Chondrocyte (in vitro differentiated cells): ENCODE data around the gene KMO. TPM values are rescaled to one million over a fixed set of nuclear protein-coding genes. Genes with fewer than 3 reads are reported as not detected.

ENCODE experiments used
- DNase-seq: peaks from one replicate; pipeline ENCODE4 v3.0.0; 2021; ENCODE audit warnings: mixed read lengths, low spot score
- H3K27ac Mint-ChIP-seq: one replicate; pipeline ENCODE4 v1.8.0; 2021; ENCODE audit warnings: mild to moderate bottlenecking, moderate library complexity, mixed read lengths; ENCODE audit not compliant: unreplicated experiment
- H3K27me3 Mint-ChIP-seq: 2 replicates; pipeline ENCODE4 v1.8.0; 2021; ENCODE audit warnings: low read depth, mixed read lengths
- H3K36me3 Mint-ChIP-seq: 2 replicates; pipeline ENCODE4 v1.8.0; 2021; ENCODE audit warnings: low read depth, mixed read lengths
- H3K4me1 Mint-ChIP-seq: 2 replicates; pipeline ENCODE4 v1.8.0; 2021; ENCODE audit warnings: low read depth, mild to moderate bottlenecking, mixed read lengths
- H3K4me3 Mint-ChIP-seq: one replicate; pipeline ENCODE4 v1.8.0; 2021; ENCODE audit warnings: mild to moderate bottlenecking, moderate library complexity, mixed read lengths; ENCODE audit not compliant: unreplicated experiment
- H3K9me3 Mint-ChIP-seq: 2 replicates; pipeline ENCODE4 v1.8.0; 2021; ENCODE audit warnings: low read depth, mixed read lengths
- CTCF ChIP-seq: fragments of 200-600 bp; sonication (generic); IDR thresholded peaks from 2 replicates; pipeline ENCODE4 v1.5.0; 2021; ENCODE audit warnings: antibody characterized with exemption, mild to moderate bottlenecking, moderate library complexity
- total RNA-seq: library from RNA; stranded (reverse); gene quantifications from 3 replicates; pipeline ENCODE4 v1.2.1, GENCODE V29; 2021

Gene KMO
- total RNA-seq, 1 donor from 2014 or later = not detected

GRCh38 chr1:241560849-241561187 lies 28.6 kb downstream of the KMO start:
- no peak for TF ChIP-seq CTCF
- no peak for DNase-seq
- H3K27me3 Mint-ChIP-seq = peaks cover 17% of the 10 kb centered on the region
- H3K4me1 Mint-ChIP-seq = no peaks in the 10 kb centered on the region
- H3K9me3 Mint-ChIP-seq = no peaks in the 10 kb centered on the region
- H3K4me3 Mint-ChIP-seq = no peak overlapping the region
- peaks cover 2% of the 10 kb centered on the region for H3K36me3 Mint-ChIP-seq
- no peak overlapping the region for H3K27ac Mint-ChIP-seq

- Mint-ChIP-seq H3K36me3 (peaks cover 2% of the 10 kb centered on the region), H3K9me3 (peaks cover 36% of the 10 kb centered on the region), H3K4me1 (no peaks in the 10 kb centered on the region), H3K27me3 (peaks cover 16% of the 10 kb centered on the region), H3K27ac (no peak overlapping the region), H3K4me3 (no peak overlapping the region)
- no peak for DNase-seq
- TF ChIP-seq CTCF = no peak
Measured at GRCh38 chr1:241569848-241570247, 37.7 kb downstream of the KMO start.

- no peak overlapping the region for H3K4me3 Mint-ChIP-seq
- DNase-seq = no peak
- no peak for TF ChIP-seq CTCF
- H3K4me1 Mint-ChIP-seq = no peaks in the 10 kb centered on the region
- peaks cover 24% of the 10 kb centered on the region for H3K27me3 Mint-ChIP-seq
- H3K9me3 Mint-ChIP-seq = peaks cover 66% of the 10 kb centered on the region
- no peak overlapping the region for H3K27ac Mint-ChIP-seq
- H3K36me3 Mint-ChIP-seq = peaks cover 7% of the 10 kb centered on the region
Measured at GRCh38 chr1:241574154-241574553, 42.0 kb downstream of the KMO start.

- H3K9me3 Mint-ChIP-seq = peaks cover 59% of the 10 kb centered on the region
- H3K27me3 Mint-ChIP-seq = peaks cover 12% of the 10 kb centered on the region
- no peak overlapping the region for H3K4me3 Mint-ChIP-seq
- TF ChIP-seq CTCF = no peak
- H3K27ac Mint-ChIP-seq = no peak overlapping the region
- H3K4me1 Mint-ChIP-seq = no peaks in the 10 kb centered on the region
- H3K36me3 Mint-ChIP-seq = peaks cover 10% of the 10 kb centered on the region
- no peak for DNase-seq
Measured at GRCh38 chr1:241579434-241579833, 47.3 kb downstream of the KMO start.

GRCh38 chr1:241582921-241583321 lies 50.7 kb downstream of the KMO start:
- Mint-ChIP-seq H3K36me3 (peaks cover 5% of the 10 kb centered on the region), H3K4me3 (no peak overlapping the region)

More at GRCh38 chr1:241582921-241583321, 50.7 kb downstream of the KMO start:
- TF ChIP-seq CTCF = no peak
- no peaks in the 10 kb centered on the region for H3K4me1 Mint-ChIP-seq
- no peak overlapping the region for H3K27ac Mint-ChIP-seq
- DNase-seq = no peak
- H3K27me3 Mint-ChIP-seq = no peaks in the 10 kb centered on the region
- H3K9me3 Mint-ChIP-seq = peaks cover 31% of the 10 kb centered on the region
